Effector memory CD4-positive, alpha-beta T cell (primary cell): ENCODE measurements around the gene MACROD2.

ENCODE experiments used
- DNase-seq, 3 donors: peaks; one replicate each; pipeline ENCODE4 v3.0.0-alpha.2; 2020
- H3K27ac ChIP-seq: 2 replicates; pipeline ENCODE4 v1.7.0; 2013; ENCODE audit warnings: mild to moderate bottlenecking, low read length, moderate library complexity; ENCODE audit not compliant: insufficient read depth, poor library complexity, severe bottlenecking
- H3K27me3 ChIP-seq: replicated peaks from 2 replicates; pipeline ENCODE4 v1.7.0; 2013; ENCODE audit warnings: mild to moderate bottlenecking, low read length; ENCODE audit not compliant: insufficient read depth, control insufficient read depth, poor library complexity, severe bottlenecking
- H3K36me3 ChIP-seq: 2 replicates; pipeline ENCODE4 v1.7.0; 2013; ENCODE audit warnings: mild to moderate bottlenecking, low read length, moderate library complexity; ENCODE audit not compliant: control insufficient read depth, insufficient read depth
- H3K4me1 ChIP-seq: 2 replicates; pipeline ENCODE4 v1.7.0; 2013; ENCODE audit warnings: low read length, mild to moderate bottlenecking; ENCODE audit not compliant: control insufficient read depth, insufficient read depth, poor library complexity, severe bottlenecking
- H3K4me3 ChIP-seq: 2 replicates; pipeline ENCODE4 v1.7.0; 2013; ENCODE audit warnings: low read length, low read depth, mild to moderate bottlenecking; ENCODE audit not compliant: insufficient read depth, poor library complexity, severe bottlenecking
- H3K9me3 ChIP-seq: 2 replicates; pipeline ENCODE4 v1.7.0; 2013; ENCODE audit warnings: mild to moderate bottlenecking, low read length, moderate library complexity; ENCODE audit not compliant: control insufficient read depth

Gene MACROD2

GRCh38 chr20:15918631-15919030 lies 1923.3 kb downstream of the MACROD2 start:
- Histone ChIP-seq H3K9me3 (no peaks in the 10 kb centered on the region), H3K27ac (no peak overlapping the region), H3K36me3 (no peaks in the 10 kb centered on the region), H3K4me1 (no peaks in the 10 kb centered on the region), H3K27me3 (no peaks in the 10 kb centered on the region), H3K4me3 (no peak overlapping the region)
- no peak for DNase-seq

GRCh38 chr20:15919118-15919517 lies 1923.8 kb downstream of the MACROD2 start:
- no peak for DNase-seq
- H3K36me3 ChIP-seq = no peaks in the 10 kb centered on the region
- H3K9me3 ChIP-seq = no peaks in the 10 kb centered on the region
- no peaks in the 10 kb centered on the region for H3K27me3 ChIP-seq
- no peaks in the 10 kb centered on the region for H3K4me1 ChIP-seq
- H3K27ac ChIP-seq = no peak overlapping the region
- H3K4me3 ChIP-seq = no peak overlapping the region

GRCh38 chr20:15921930-15922329 lies 1926.6 kb downstream of the MACROD2 start:
- H3K9me3 ChIP-seq = no peaks in the 10 kb centered on the region
- H3K27ac ChIP-seq = no peak overlapping the region
- no peak for DNase-seq
- H3K4me3 ChIP-seq = no peak overlapping the region
- no peaks in the 10 kb centered on the region for H3K27me3 ChIP-seq
- no peaks in the 10 kb centered on the region for H3K4me1 ChIP-seq
- H3K36me3 ChIP-seq = no peaks in the 10 kb centered on the region

GRCh38 chr20:15922556-15922955 lies 1927.2 kb downstream of the MACROD2 start:
- no peak overlapping the region for H3K4me3 ChIP-seq
- H3K4me1 ChIP-seq = no peaks in the 10 kb centered on the region
- no peaks in the 10 kb centered on the region for H3K9me3 ChIP-seq
- no peak for DNase-seq
- H3K27me3 ChIP-seq = no peaks in the 10 kb centered on the region
- H3K36me3 ChIP-seq = no peaks in the 10 kb centered on the region
- no peak overlapping the region for H3K27ac ChIP-seq

- no peaks in the 10 kb centered on the region for H3K9me3 ChIP-seq
- H3K27ac ChIP-seq = no peak overlapping the region
- H3K36me3 ChIP-seq = no peaks in the 10 kb centered on the region
- H3K4me1 ChIP-seq = no peaks in the 10 kb centered on the region
- no peak for DNase-seq
- H3K4me3 ChIP-seq = no peak overlapping the region
- H3K27me3 ChIP-seq = no peaks in the 10 kb centered on the region
Measured at GRCh38 chr20:15923030-15923776, 1927.9 kb downstream of the MACROD2 start.

- Histone ChIP-seq H3K4me1 (no peaks in the 10 kb centered on the region), H3K27ac (no peak overlapping the region), H3K27me3 (no peaks in the 10 kb centered on the region), H3K4me3 (no peak overlapping the region), H3K9me3 (no peaks in the 10 kb centered on the region), H3K36me3 (no peaks in the 10 kb centered on the region)
- DNase-seq = no peak
Measured at GRCh38 chr20:15924556-15924955, 1929.2 kb downstream of the MACROD2 start.

GRCh38 chr20:15925376-15925775 lies 1930.1 kb downstream of the MACROD2 start:
- no peaks in the 10 kb centered on the region for H3K9me3 ChIP-seq
- no peaks in the 10 kb centered on the region for H3K36me3 ChIP-seq
- H3K4me3 ChIP-seq = no peak overlapping the region
- no peaks in the 10 kb centered on the region for H3K27me3 ChIP-seq
- no peaks in the 10 kb centered on the region for H3K4me1 ChIP-seq
- H3K27ac ChIP-seq = no peak overlapping the region
- no peak for DNase-seq

- H3K27me3 ChIP-seq = no peaks in the 10 kb centered on the region
- no peaks in the 10 kb centered on the region for H3K4me1 ChIP-seq
- no peak overlapping the region for H3K27ac ChIP-seq
- no peaks in the 10 kb centered on the region for H3K36me3 ChIP-seq
- no peak overlapping the region for H3K4me3 ChIP-seq
- DNase-seq = no peak
- no peaks in the 10 kb centered on the region for H3K9me3 ChIP-seq
Measured at GRCh38 chr20:15927893-15928650, 1932.8 kb downstream of the MACROD2 start.

- DNase-seq = no peak
- H3K9me3 ChIP-seq = no peaks in the 10 kb centered on the region
- no peaks in the 10 kb centered on the region for H3K36me3 ChIP-seq
- no peaks in the 10 kb centered on the region for H3K27me3 ChIP-seq
- no peaks in the 10 kb centered on the region for H3K4me1 ChIP-seq
- H3K4me3 ChIP-seq = no peak overlapping the region
- no peak overlapping the region for H3K27ac ChIP-seq
Measured at GRCh38 chr20:15928946-15929345, 1933.6 kb downstream of the MACROD2 start.
